Neuronal stem cell (in vitro differentiated cells): ENCODE measurements around the gene WWOX.

Source experiments
- DNase-seq: peaks from one replicate; pipeline ENCODE4 v3.0.0-alpha.2; 2013; ENCODE audit warnings: low spot score
- H2AFZ ChIP-seq: one replicate; pipeline ENCODE4 v1.6.1; 2013; ENCODE audit warnings: mild to moderate bottlenecking, low read length, inconsistent platforms
- H2AK5ac ChIP-seq: 2 replicates; pipeline ENCODE4 v1.6.1; 2013; ENCODE audit warnings: low read depth, mild to moderate bottlenecking, inconsistent platforms, low read length, moderate library complexity, mixed read lengths
- H2BK120ac ChIP-seq: 2 replicates; pipeline ENCODE4 v1.6.1; 2013; ENCODE audit warnings: low read depth, mild to moderate bottlenecking, inconsistent platforms, low read length, moderate library complexity, mixed read lengths
- H2BK12ac ChIP-seq: one replicate; pipeline ENCODE4 v1.6.1; 2013; ENCODE audit warnings: low read length, inconsistent platforms
- H2BK15ac ChIP-seq: 2 replicates; pipeline ENCODE4 v1.6.1; 2013; ENCODE audit warnings: mild to moderate bottlenecking, low read length, inconsistent platforms, mixed read lengths
- H2BK5ac ChIP-seq: one replicate; pipeline ENCODE4 v1.6.1; 2013; ENCODE audit warnings: inconsistent platforms, mild to moderate bottlenecking, low read length, moderate library complexity
- H3K14ac ChIP-seq: one replicate; pipeline ENCODE4 v1.6.1; 2013; ENCODE audit warnings: low read length, inconsistent platforms
- H3K18ac ChIP-seq: 2 replicates; pipeline ENCODE4 v1.6.1; 2013; ENCODE audit warnings: low read length, inconsistent platforms
- H3K23ac ChIP-seq: 2 replicates; pipeline ENCODE4 v1.6.1; 2013; ENCODE audit warnings: low read depth, mild to moderate bottlenecking, mixed read lengths, low read length, inconsistent platforms; ENCODE audit not compliant: poor library complexity
- H3K27ac ChIP-seq: replicated peaks from 3 replicates; pipeline ENCODE4 v1.5.1; 2013; ENCODE audit warnings: low read length, inconsistent platforms
- H3K27me3 ChIP-seq, 3 experiments: 2 replicates each; pipeline ENCODE4 v1.6.1; 2013; ENCODE audit warnings: low read length in 3 of 3, mild to moderate bottlenecking in 2 of 3, inconsistent platforms in 1 of 3, low read depth in 1 of 3, mixed read lengths in 1 of 3, moderate library complexity in 1 of 3; ENCODE audit not compliant: control insufficient read depth in 3 of 3, insufficient read depth in 3 of 3
- H3K36me3 ChIP-seq, 2 donors: replicated peaks in 1 of 2; 2 replicates each; pipeline ENCODE4 v1.6.1; 2013; ENCODE audit warnings: low read length in 2 of 2; ENCODE audit not compliant: control insufficient read depth in 2 of 2, insufficient read depth in 2 of 2
- H3K4ac ChIP-seq: 2 replicates; pipeline ENCODE4 v1.6.1; 2013; ENCODE audit warnings: inconsistent platforms, mild to moderate bottlenecking, low read length, moderate library complexity
- H3K4me1 ChIP-seq, 2 donors: 1 replicate in 1 of 2; 2 replicates in 1 of 2; pipeline ENCODE4 v1.6.1; 2013; ENCODE audit warnings: low read length in 2 of 2, low read depth in 1 of 2; ENCODE audit not compliant: control insufficient read depth in 2 of 2, insufficient read depth in 1 of 2
- H3K4me2 ChIP-seq: one replicate; pipeline ENCODE4 v1.6.1; 2013; ENCODE audit warnings: mild to moderate bottlenecking, low read length, inconsistent platforms; ENCODE audit not compliant: insufficient read depth, poor library complexity, severe bottlenecking
- H3K4me3 ChIP-seq, 2 donors: 2 replicates each; pipeline ENCODE4 v1.5.1; 2013; ENCODE audit warnings: low read length in 2 of 2, mild to moderate bottlenecking in 2 of 2, inconsistent platforms in 1 of 2, moderate library complexity in 1 of 2
- H3K79me1 ChIP-seq: one replicate; pipeline ENCODE4 v1.6.1; 2013; ENCODE audit warnings: low read depth, mild to moderate bottlenecking, inconsistent platforms, low read length, moderate library complexity
- H3K9ac ChIP-seq: one replicate; pipeline ENCODE4 v1.6.1; 2013; ENCODE audit warnings: mild to moderate bottlenecking, low read depth, low read length, inconsistent platforms; ENCODE audit not compliant: poor library complexity
- H3K9me3 ChIP-seq, 2 donors: replicated peaks in 1 of 2; 2 replicates each; pipeline versions ENCODE3 to v1.6.1; 2013; ENCODE audit warnings: low read length in 2 of 2, mild to moderate bottlenecking in 2 of 2, inconsistent platforms in 1 of 2, low read depth in 1 of 2, mixed read lengths in 1 of 2, moderate library complexity in 1 of 2; ENCODE audit not compliant: control insufficient read depth in 2 of 2, insufficient read depth in 1 of 2
- H4K8ac ChIP-seq: one replicate; pipeline ENCODE4 v1.6.1; 2013; ENCODE audit warnings: low read depth, mild to moderate bottlenecking, inconsistent platforms, low read length, moderate library complexity
- H4K91ac ChIP-seq: one replicate; pipeline ENCODE4 v1.6.1; 2013; ENCODE audit warnings: low read length, low read depth, mild to moderate bottlenecking, inconsistent platforms; ENCODE audit not compliant: poor library complexity
- WGBS, 2 donors: extraction: QIAGEN DNeasy Blood & Tissue Kit; methylation state at CpG; one replicate each; pipeline ENCODE4 v1.1.7; 2013; ENCODE audit warnings: missing lambda C conversion rate in 2 of 2, mixed read lengths in 1 of 2; ENCODE audit not compliant: insufficient read length in 2 of 2, insufficient replicate concordance in 1 of 2; ENCODE audit errors: extremely low coverage in 2 of 2; 5-methylcytosine and 5-hydroxymethylcytosine counted together

Gene WWOX

DNA sequence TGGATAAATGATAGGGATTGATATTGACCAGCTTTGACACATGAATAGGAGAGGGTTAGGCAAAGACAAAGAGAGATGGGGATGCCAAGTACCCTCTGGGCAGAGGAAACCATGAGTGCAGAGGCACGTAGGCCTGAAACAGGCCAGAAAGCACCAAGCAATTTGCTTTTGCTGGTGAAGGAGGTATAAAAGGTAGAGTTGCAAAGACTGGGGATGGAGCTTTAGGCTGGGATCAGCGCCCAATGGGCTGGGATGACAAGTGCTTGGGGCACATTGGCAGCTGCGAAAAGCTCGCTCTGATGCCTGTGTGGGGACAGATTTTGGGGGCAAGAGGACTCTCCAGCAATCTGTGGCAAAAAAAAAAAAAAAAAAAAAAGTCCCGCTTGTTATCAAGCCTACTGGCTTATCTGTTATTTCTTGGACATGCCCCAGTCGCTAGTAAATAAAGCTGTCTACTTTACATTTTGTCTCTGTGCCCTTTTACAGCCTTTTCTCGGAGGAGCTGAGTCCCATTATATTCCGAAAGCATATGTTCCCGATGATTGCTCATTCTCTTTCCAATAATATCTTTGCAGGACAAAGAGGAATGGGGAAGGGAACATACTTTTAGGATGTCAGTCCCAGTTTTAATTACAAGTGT, 922.7 kb downstream of the WWOX start:
- Histone ChIP-seq H3K23ac (no peak overlapping the region), H3K9ac (no peak overlapping the region)

DNA sequence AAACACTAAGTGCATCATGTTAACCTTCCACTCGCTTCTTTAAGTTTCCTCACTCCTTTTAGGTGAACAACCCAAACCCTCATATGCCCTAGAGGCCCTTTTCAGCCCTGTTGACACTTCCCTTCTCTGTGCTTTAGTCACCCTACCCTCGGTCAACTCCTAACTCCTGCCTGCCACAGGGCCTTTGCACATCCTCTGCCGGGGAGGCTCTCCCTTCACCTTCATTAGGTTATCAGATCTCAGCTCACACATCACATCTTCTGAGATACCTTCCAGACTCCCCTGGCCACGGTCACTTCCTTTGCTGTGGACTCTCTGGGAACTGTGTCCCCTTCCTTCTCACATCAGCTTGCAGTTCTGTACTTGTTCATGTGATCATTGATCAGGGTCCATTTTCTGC, 926.7 kb downstream of the WWOX start:
- no peak overlapping the region for H3K4me2 ChIP-seq
- no peaks in the 10 kb centered on the region for H3K27me3 ChIP-seq
- no peak overlapping the region for H3K23ac ChIP-seq
- no peak overlapping the region for H3K4ac ChIP-seq
- H3K36me3 ChIP-seq = no peaks in the 10 kb centered on the region
- no peak overlapping the region for H4K8ac ChIP-seq
- no peak overlapping the region for H3K4me3 ChIP-seq
- H3K18ac ChIP-seq = no peak overlapping the region
- no CpG with 5 or more reads among the region's 4 CpGs for WGBS, 2 donors
- H3K9me3 ChIP-seq = no peaks in the 10 kb centered on the region
- H3K14ac ChIP-seq = no peak overlapping the region
- no peak overlapping the region for H2AK5ac ChIP-seq
- H3K27ac ChIP-seq = no peak overlapping the region
- H2BK15ac ChIP-seq = no peak overlapping the region
- no peak for DNase-seq
- peaks cover 0 to 11% of the 10 kb centered on the region in 2 donors for H3K4me1 ChIP-seq
- H2BK5ac ChIP-seq = no peak overlapping the region
- no peak overlapping the region for H2BK12ac ChIP-seq
- H3K79me1 ChIP-seq = no peaks in the 10 kb centered on the region
- H2AFZ ChIP-seq = no peak overlapping the region
- no peak overlapping the region for H2BK120ac ChIP-seq
- H4K91ac ChIP-seq = no peak overlapping the region
- H3K9ac ChIP-seq = no peak overlapping the region

More for the DNA sequence above, 922.7 kb downstream of the WWOX start:
- Histone ChIP-seq H4K8ac (no peak overlapping the region), H3K36me3 (no peaks in the 10 kb centered on the region), H3K4me3 (no peak overlapping the region), H2AFZ (no peak overlapping the region), H3K4ac (no peak overlapping the region), H3K14ac (no peak overlapping the region), H2BK12ac (no peak overlapping the region), H2BK120ac (no peak overlapping the region), H3K4me2 (no peak overlapping the region), H4K91ac (no peak overlapping the region), H3K18ac (no peak overlapping the region), H3K27me3 (no peaks in the 10 kb centered on the region), H3K4me1 (peaks cover 0 to 11% of the 10 kb centered on the region in 2 donors), H3K79me1 (no peaks in the 10 kb centered on the region), H2AK5ac (no peak overlapping the region), H2BK15ac (no peak overlapping the region), H3K27ac (no peak overlapping the region), H3K9me3 (no peaks in the 10 kb centered on the region), H2BK5ac (no peak overlapping the region)
- no peak for DNase-seq
- no CpG with 5 or more reads among the region's 9 CpGs for WGBS, 2 donors

DNA sequence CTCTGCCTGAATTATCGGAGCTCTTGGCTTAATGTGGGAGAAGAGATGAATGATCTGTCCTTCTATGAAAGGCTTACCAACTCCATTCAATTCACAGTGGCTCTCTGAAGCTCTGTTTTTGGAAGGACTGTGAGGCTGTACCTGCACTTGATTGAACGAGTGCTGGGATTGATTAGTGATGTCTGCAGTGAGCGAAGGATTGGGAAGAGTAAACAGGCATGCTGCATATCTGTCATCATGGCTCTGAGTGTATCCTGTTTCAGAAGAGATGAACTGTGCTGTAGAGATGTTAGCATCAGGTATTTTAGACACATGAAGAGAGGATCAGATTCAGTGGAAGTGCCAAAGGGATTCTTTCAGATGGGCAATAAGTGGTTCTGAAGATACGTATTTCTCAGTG, 937.1 kb downstream of the WWOX start:
- no peak overlapping the region for H3K18ac ChIP-seq
- H3K79me1 ChIP-seq = no peaks in the 10 kb centered on the region
- no peak overlapping the region for H3K14ac ChIP-seq
- no peak overlapping the region for H3K23ac ChIP-seq
- no peak overlapping the region for H2BK120ac ChIP-seq
- peaks cover 5 to 6% of the 10 kb centered on the region in 2 donors for H3K4me1 ChIP-seq
- no peak overlapping the region for H3K27ac ChIP-seq
- no peak overlapping the region for H2BK5ac ChIP-seq
- no CpG with 5 or more reads among the region's 4 CpGs for WGBS, 2 donors
- no peak overlapping the region for H2BK12ac ChIP-seq
- DNase-seq = no peak
- peaks cover 0 to 1% of the 10 kb centered on the region in 2 donors for H3K9me3 ChIP-seq
- H2AFZ ChIP-seq = no peak overlapping the region
- H4K91ac ChIP-seq = no peak overlapping the region
- H3K4ac ChIP-seq = no peak overlapping the region
- no peak overlapping the region for H3K4me2 ChIP-seq
- no peak overlapping the region for H2AK5ac ChIP-seq
- no peaks in the 10 kb centered on the region for H3K27me3 ChIP-seq
- H4K8ac ChIP-seq = no peak overlapping the region
- no peak overlapping the region for H3K4me3 ChIP-seq
- no peaks in the 10 kb centered on the region for H3K36me3 ChIP-seq
- no peak overlapping the region for H3K9ac ChIP-seq
- H2BK15ac ChIP-seq = no peak overlapping the region

DNA sequence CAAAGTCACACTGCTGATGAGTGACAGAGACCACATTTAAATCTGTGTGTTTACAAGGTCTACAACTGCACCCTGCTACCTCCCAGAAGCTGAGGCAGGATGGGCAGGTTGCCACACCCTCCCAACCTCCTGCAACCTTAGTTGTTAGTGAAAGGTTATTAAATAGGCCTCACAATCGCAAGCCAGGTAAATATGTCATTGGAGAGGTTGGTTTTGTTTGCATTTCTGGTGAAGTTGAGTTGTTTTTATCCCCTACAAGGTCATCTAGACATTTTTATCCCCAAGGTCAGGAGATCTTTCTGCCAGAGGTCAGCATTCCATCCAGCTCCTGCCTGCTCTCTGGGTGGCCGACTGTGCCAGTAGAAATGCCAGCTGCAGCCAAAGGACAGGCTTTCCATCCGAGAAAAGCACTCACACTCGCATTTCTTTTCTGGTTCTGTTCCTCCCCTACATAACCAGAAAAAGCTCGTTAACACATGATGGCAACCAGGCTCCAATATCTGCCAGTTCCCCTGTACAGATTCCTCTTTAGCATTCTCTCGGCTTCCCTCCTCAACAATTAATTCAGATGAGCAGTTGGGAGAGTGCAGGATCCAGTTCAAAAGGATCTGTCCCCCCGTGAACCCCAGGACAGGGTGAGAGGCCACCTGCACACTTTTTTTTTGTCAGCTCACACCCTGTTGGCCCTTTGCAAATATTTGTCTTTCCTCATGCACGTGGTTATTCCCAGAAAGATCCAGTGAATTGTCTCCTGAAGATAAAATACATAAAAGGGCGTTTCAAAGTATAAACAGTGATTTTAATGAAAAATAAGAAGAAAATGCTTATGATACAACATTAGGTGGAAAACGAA, 938.3 kb downstream of the WWOX start:
- H3K4me3 ChIP-seq = no peak overlapping the region
- H3K4me2 ChIP-seq = no peak overlapping the region
- peaks cover 5 to 6% of the 10 kb centered on the region in 2 donors for H3K4me1 ChIP-seq
- no peak overlapping the region for H3K9ac ChIP-seq
- no peak for DNase-seq
- no peak overlapping the region for H3K14ac ChIP-seq
- H3K4ac ChIP-seq = no peak overlapping the region
- no peaks in the 10 kb centered on the region for H3K36me3 ChIP-seq
- H4K91ac ChIP-seq = no peak overlapping the region
- peaks cover 0 to 1% of the 10 kb centered on the region in 2 donors for H3K9me3 ChIP-seq
- no peak overlapping the region for H4K8ac ChIP-seq
- no peaks in the 10 kb centered on the region for H3K79me1 ChIP-seq
- no peak overlapping the region for H3K27ac ChIP-seq
- no peak overlapping the region for H2BK120ac ChIP-seq
- H2BK12ac ChIP-seq = no peak overlapping the region
- no peak overlapping the region for H2BK5ac ChIP-seq
- H3K23ac ChIP-seq = no peak overlapping the region
- WGBS, 2 donors = no CpG with 5 or more reads among the region's 10 CpGs
- no peak overlapping the region for H2AK5ac ChIP-seq
- H2BK15ac ChIP-seq = no peak overlapping the region
- H3K18ac ChIP-seq = no peak overlapping the region
- H2AFZ ChIP-seq = peak overlapping the region; percentile 15
- no peaks in the 10 kb centered on the region for H3K27me3 ChIP-seq
